Measurements from ENCODE around the gene SPOP.

SPOP gene

GRCh38 chr17:49549691-49550678, 127.9 kb downstream of the SPOP start:
- intact Hi-C loops (cut with DNase I), result loop anchor here (5.0 to 10.0 kb wide), 2 partner anchors 53 to 145 kb away; partner anchors contain the start of gene NGFR

GRCh38 chr17:49549311-49549605, 128.6 kb downstream of the SPOP start:
- intact Hi-C loops (cut with DNase I), result no loop called here
- peak in 2 of 42 donors; percentile 12 to 23 for DNase-seq

More at GRCh38 chr17:49549691-49550678, 127.9 kb downstream of the SPOP start:
- DNase-seq, result peak in 1 of 42 donors; percentile 36

Data from head of caudate nucleus (tissue), 42 donors.